ENCODE measurements around the gene GPRC5C. TPM values are rescaled to one million over a fixed set of nuclear protein-coding genes. Genes with fewer than 3 reads are reported as not detected.
"Not testable (repeated sequence)": the region's sequence is repeated elsewhere in the genome, so short reads cannot be mapped to it uniquely, and the experiment has no call there.

The GPRC5C gene
- total RNA-seq, 2 experiments from 2014 or later: 0.32 TPM; not detected in 1

DNA sequence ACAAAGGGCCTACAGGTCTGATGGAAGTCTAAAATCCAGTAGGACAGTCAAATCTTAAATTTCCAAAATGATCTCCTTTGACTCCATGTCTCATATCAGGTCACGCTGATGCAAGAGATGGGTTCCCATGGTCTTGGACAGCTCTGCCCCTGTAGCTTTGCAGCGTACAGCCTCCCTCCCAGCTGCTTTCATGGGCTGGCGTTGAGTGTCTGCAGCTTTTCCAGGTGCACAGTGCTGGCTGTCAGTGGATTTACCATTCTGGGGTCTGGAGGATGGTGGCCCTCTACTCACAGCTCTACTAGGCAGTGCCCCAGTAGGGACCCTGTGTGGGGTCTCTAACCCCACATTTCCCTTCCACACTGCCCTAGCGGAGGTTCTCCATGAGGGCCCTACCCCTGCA lies 56.4 kb downstream of the GPRC5C start:
- H3K4me3 Mint-ChIP-seq; H3K27ac Mint-ChIP-seq; H3K9me3 Mint-ChIP-seq (ENCODE audit: insufficient read depth); DNase-seq; H3K36me3 Mint-ChIP-seq (ENCODE audit: low read depth); POLR2A ChIA-PET; ATAC-seq: not testable (repeated sequence)
- Mint-ChIP-seq H3K4me1 (ENCODE audit: low read depth) (peaks cover 11% of the 10 kb centered on the region), H3K27me3 (ENCODE audit: low read depth) (peaks cover 20% of the 10 kb centered on the region)
- CTCF ChIA-PET: interaction anchor here (0.8 to 3.1 kb wide), 5 partner anchors 29 to 120 kb away, joined by 3 to 14 read pairs (median 3); no protein-coding TSS in a partner anchor

DNA sequence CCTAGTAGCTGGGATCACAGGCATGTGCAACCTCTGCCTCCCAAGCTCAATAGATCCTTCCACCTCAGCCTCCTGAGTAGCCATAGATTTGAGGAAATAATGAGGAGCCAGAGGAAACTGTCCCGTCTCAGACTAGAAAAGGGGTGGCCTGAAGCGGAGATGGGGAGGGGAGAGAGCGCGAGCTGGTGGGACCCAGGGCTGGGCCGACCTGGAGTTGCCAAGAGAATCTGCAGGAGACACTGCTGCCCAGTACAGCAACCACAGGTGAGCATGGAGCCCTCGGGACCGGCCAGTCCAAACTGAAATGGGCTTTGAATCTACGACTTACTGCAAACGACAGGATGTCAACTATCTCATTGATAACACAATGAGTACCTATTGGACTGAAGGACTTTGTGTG lies 58.8 kb downstream of the GPRC5C start:
- Mint-ChIP-seq H3K27ac (no peak overlapping the region), H3K36me3 (ENCODE audit: low read depth) (no peaks in the 10 kb centered on the region), H3K4me3 (no peak overlapping the region), H3K4me1 (ENCODE audit: low read depth) (peaks cover 13% of the 10 kb centered on the region), H3K27me3 (ENCODE audit: low read depth) (peaks cover 18% of the 10 kb centered on the region), H3K9me3 (ENCODE audit: insufficient read depth) (no peaks in the 10 kb centered on the region)
- CTCF ChIA-PET: interaction anchor here (1.1 to 8.3 kb wide), 3 partner anchors 33 to 122 kb away, joined by 8 to 66 read pairs (median 15); partner anchors contain the start of gene GPR142
- ATAC-seq (no peak), DNase-seq (no peak)
- POLR2A ChIA-PET: no interaction called here

DNA sequence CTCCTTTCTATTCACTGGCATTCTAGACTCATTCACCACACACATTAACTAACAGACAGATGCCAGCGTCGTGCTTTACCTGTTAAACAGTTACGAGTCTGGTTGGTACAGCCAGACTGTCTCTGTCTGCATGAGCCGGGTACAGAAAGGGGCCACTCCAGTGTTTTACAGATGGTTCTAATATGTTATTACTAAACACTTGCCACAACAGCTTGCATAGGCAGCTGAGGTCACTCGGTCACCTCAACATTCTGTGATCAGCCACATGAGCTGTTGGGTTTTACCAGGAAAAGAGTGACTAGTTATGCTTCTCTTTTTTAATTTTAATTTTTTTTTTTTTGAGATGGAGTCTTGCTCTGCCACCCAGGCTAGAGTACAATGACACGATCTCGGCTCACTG lies 59.7 kb downstream of the GPRC5C start:
- H3K27me3 Mint-ChIP-seq (ENCODE audit: low read depth): peaks cover 14% of the 10 kb centered on the region
- ATAC-seq (no peak), DNase-seq (no peak)
- no peak overlapping the region for H3K4me3 Mint-ChIP-seq
- H3K4me1 Mint-ChIP-seq (ENCODE audit: low read depth): peaks cover 13% of the 10 kb centered on the region
- POLR2A ChIA-PET: no interaction called here
- no peak overlapping the region for H3K27ac Mint-ChIP-seq
- H3K9me3 Mint-ChIP-seq (ENCODE audit: insufficient read depth): no peaks in the 10 kb centered on the region
- no peaks in the 10 kb centered on the region for H3K36me3 Mint-ChIP-seq (ENCODE audit: low read depth)
- CTCF ChIA-PET: interaction anchor here (1.0 to 8.3 kb wide), 7 partner anchors 9 to 124 kb away, joined by 3 to 66 read pairs (median 6); partner anchors contain the start of gene GPR142

DNA sequence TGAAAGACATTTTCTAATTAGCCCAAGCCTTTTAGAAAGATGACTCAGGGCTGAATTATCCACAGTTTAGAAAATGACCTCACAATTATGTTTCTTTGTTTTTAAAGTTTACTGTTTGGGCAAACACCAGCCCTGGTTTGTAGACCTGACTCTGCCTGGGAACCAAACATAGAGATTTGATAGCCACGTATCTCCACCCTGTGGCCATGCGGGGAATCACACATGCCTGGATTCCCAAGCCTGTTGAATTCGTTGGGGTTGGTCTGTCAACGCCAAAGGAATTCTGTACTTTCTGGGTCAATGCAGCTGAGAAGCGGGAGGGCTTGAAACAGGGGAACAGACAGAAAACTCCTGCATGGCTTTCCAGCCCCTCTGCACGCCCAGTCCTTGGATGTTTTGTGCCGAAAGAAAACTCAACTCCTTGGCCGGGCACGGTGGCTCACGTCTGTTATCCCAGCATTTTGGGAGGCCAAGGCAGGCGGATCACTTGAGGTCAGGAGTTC lies 61.5 kb downstream of the GPRC5C start:
- ChIA-PET POLR2A (no interaction called here), CTCF (interaction anchor here (0.7 to 8.3 kb wide), 9 partner anchors 14 to 136 kb away, joined by 3 to 66 read pairs (median 3); partner anchors contain the start of gene GPR142)
- peaks cover 12% of the 10 kb centered on the region for H3K27me3 Mint-ChIP-seq (ENCODE audit: low read depth)
- DNase-seq (peak; percentile 76), ATAC-seq (peak; percentile 72)
- no peak overlapping the region for H3K4me3 Mint-ChIP-seq
- no peaks in the 10 kb centered on the region for H3K9me3 Mint-ChIP-seq (ENCODE audit: insufficient read depth)
- no peak overlapping the region for H3K27ac Mint-ChIP-seq
- peaks cover 13% of the 10 kb centered on the region for H3K4me1 Mint-ChIP-seq (ENCODE audit: low read depth)
- H3K36me3 Mint-ChIP-seq (ENCODE audit: low read depth): no peaks in the 10 kb centered on the region

Other genes with a start within 250 kb of the GPRC5C start
- gene RPL38, start 228.4 kb upstream of the GPRC5C start, total RNA-seq: 1,000 to 10,000 TPM in 1 of 2 experiments, 100 to 1,000 TPM in 1; 959 to 1,020 TPM
- 1 to 10 TPM; 4.7 to 6.3 TPM for gene TTYH2, start 218.5 kb upstream of the GPRC5C start, total RNA-seq
- gene DNAI2, start 157.9 kb upstream of the GPRC5C start, total RNA-seq: under 1 TPM; 0.52 to 0.84 TPM
- under 1 TPM; 0.37 TPM for gene KIF19, start 105.9 kb upstream of the GPRC5C start, total RNA-seq
- not detected for gene BTBD17, start 70.2 kb upstream of the GPRC5C start, total RNA-seq
- gene GPR142, start 64.6 kb upstream of the GPRC5C start, total RNA-seq: not detected
- gene CD300A, start 34.5 kb downstream of the GPRC5C start, total RNA-seq: 1 to 10 TPM; 2.1 to 2.8 TPM
- not detected for gene CD300LB, start 99.4 kb downstream of the GPRC5C start, total RNA-seq
- under 1 TPM; 0.47 to 0.57 TPM for gene CD300C, start 114.0 kb downstream of the GPRC5C start, total RNA-seq
- not detected for gene CD300H, start 135.4 kb downstream of the GPRC5C start, total RNA-seq
- gene CD300LD, start 160.2 kb downstream of the GPRC5C start, total RNA-seq: not detected
- gene CD300E, start 191.7 kb downstream of the GPRC5C start, total RNA-seq: not detected

Data from activated CD8-positive, alpha-beta T cell treated with anti-CD3 and anti-CD28 coated beads, Interleukin-2, amount 10 ng/mL, durations not matched to agents 7 days and 5 days (primary cell).